ENCODE measurements around the gene FLYWCH2.

The FLYWCH2 gene

DNA sequence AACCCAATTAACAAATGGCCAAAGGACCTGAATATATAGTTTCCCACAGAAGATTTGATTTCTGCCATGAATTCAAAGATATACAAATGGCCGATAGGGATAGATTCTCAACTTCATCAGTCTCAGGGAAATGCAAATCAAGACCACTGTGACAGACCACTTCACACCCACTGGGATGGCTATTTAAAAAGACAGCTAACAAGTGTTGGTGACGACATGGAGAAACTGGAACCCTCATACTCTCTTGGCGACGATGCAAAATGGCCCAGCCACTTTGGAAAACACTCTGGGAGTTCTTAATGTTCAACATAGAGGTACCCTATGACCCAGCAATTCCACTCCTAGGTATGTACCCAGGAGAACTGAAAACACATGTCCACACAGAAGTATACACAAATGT, 63.6 kb downstream of the FLYWCH2 start:
- no peak for DNase-seq

Measured in retina (tissue), 1 donor.